IMR-90 (cell line): ENCODE measurements around the gene KL. TPM values are rescaled to one million over a fixed set of nuclear protein-coding genes. Genes with fewer than 3 reads are reported as not detected.

Experiments
- ATAC-seq: fragments of 200-7000 bp; cut with Tn5 transposase; 2 replicates; pipeline ENCODE4 v1.9.1; 2020; ENCODE audit warnings: low read depth, mild to moderate bottlenecking, moderate library complexity
- BruUV-seq: library from RNA; stranded (reverse); fragments of 400-500 nt; replicated peaks from 2 replicates; lab custom pipeline; 2021; lab: Mats Ljungman, UMichigan
- CTCF ChIA-PET: fragments of 300-600 bp; formaldehyde crosslinking; extraction: SDS; loops from one replicate; lab custom pipeline; 2021; ENCODE audit warnings: antibody characterized with exemption; lab: Yijun Ruan, JAX
- POLR2A ChIA-PET: fragments of 300-600 bp; sonication (Branson Sonifier 250); formaldehyde crosslinking; loops from one replicate; lab custom pipeline; 2022; ENCODE audit warnings: antibody characterized with exemption; ENCODE audit not compliant: unreplicated experiment; lab: Charles Lee
- DNase-seq: peaks from one replicate; pipeline ENCODE4 v3.0.0; 2013
- H2AFZ ChIP-seq: replicated peaks from 2 replicates; pipeline ENCODE3; 2013; ENCODE audit warnings: low read length, mild to moderate bottlenecking; ENCODE audit not compliant: poor library complexity
- H2AK5ac ChIP-seq: 2 replicates; pipeline ENCODE4 v1.6.1; 2013; ENCODE audit warnings: low read depth, low read length, inconsistent platforms
- H2AK9ac ChIP-seq: replicated peaks from 2 replicates; pipeline ENCODE3; 2013; ENCODE audit warnings: mild to moderate bottlenecking, low read depth, low read length, moderate library complexity; ENCODE audit not compliant: poor library complexity
- H2BK120ac ChIP-seq: 2 replicates; pipeline ENCODE4 v1.6.1; 2013; ENCODE audit warnings: low read depth, low read length, inconsistent platforms
- H2BK15ac ChIP-seq: 3 replicates; pipeline ENCODE4 v1.6.1; 2013; ENCODE audit warnings: low read depth, low read length, inconsistent platforms
- H2BK20ac ChIP-seq: 2 replicates; pipeline ENCODE4 v1.6.1; 2013; ENCODE audit warnings: low read depth, mild to moderate bottlenecking, inconsistent platforms, low read length, moderate library complexity
- H2BK5ac ChIP-seq: 2 replicates; pipeline ENCODE4 v1.6.1; 2013; ENCODE audit warnings: mild to moderate bottlenecking, low read depth, low read length, inconsistent platforms; ENCODE audit not compliant: poor library complexity, severe bottlenecking
- H3K14ac ChIP-seq: replicated peaks from 2 replicates; pipeline ENCODE4 v1.6.1; 2013; ENCODE audit warnings: low read depth, low read length, inconsistent platforms
- H3K18ac ChIP-seq: 2 replicates; pipeline ENCODE4 v1.6.1; 2013; ENCODE audit warnings: low read depth, low read length, control low read depth
- H3K23ac ChIP-seq: 2 replicates; pipeline ENCODE4 v1.6.1; 2013; ENCODE audit warnings: low read depth, low read length, inconsistent platforms
- H3K27ac ChIP-seq: 2 replicates; pipeline ENCODE4 v1.5.1; 2013; ENCODE audit warnings: mild to moderate bottlenecking, control low read depth, low read length; ENCODE audit not compliant: insufficient read depth
- H3K27me3 ChIP-seq: 2 replicates; pipeline ENCODE4 v1.6.1; 2013; ENCODE audit warnings: low read length; ENCODE audit not compliant: control insufficient read depth, insufficient read depth
- H3K36me3 ChIP-seq: 2 replicates; pipeline ENCODE4 v1.6.1; 2013; ENCODE audit warnings: low read length, mixed read lengths; ENCODE audit not compliant: control insufficient read depth, insufficient read depth
- H3K4ac ChIP-seq: 2 replicates; pipeline ENCODE4 v1.6.1; 2013; ENCODE audit warnings: low read depth, low read length, inconsistent platforms
- H3K4me1 ChIP-seq: 2 replicates; pipeline ENCODE4 v1.6.1; 2013; ENCODE audit warnings: low read length, mixed read lengths; ENCODE audit not compliant: control insufficient read depth, insufficient read depth
- H3K4me2 ChIP-seq: 2 replicates; pipeline ENCODE4 v1.6.1; 2013; ENCODE audit warnings: low read depth, mild to moderate bottlenecking, control low read depth, low read length, moderate library complexity
- H3K4me3 ChIP-seq: 2 replicates; pipeline ENCODE4 v1.5.1; 2013; ENCODE audit warnings: low read depth, mild to moderate bottlenecking, control low read depth, low read length, moderate library complexity; ENCODE audit not compliant: insufficient read depth
- H3K56ac ChIP-seq: 2 replicates; pipeline ENCODE4 v1.6.1; 2013; ENCODE audit warnings: low read length, inconsistent platforms; ENCODE audit not compliant: insufficient read depth; ENCODE audit errors: extremely low read depth
- H3K79me1 ChIP-seq, 2 experiments: 2 replicates each; pipeline ENCODE4 v1.6.1; 2013; ENCODE audit warnings: low read length in 2 of 2, inconsistent platforms in 1 of 2, low read depth in 1 of 2
- H3K9ac ChIP-seq: 2 replicates; pipeline ENCODE4 v1.6.1; 2013; ENCODE audit warnings: low read depth, low read length, control low read depth
- H3K9me1 ChIP-seq: 2 replicates; pipeline ENCODE4 v1.6.1; 2013; ENCODE audit warnings: low read length, inconsistent platforms; ENCODE audit not compliant: insufficient read depth
- H3K9me3 ChIP-seq: 2 replicates; pipeline ENCODE4 v1.6.1; 2013; ENCODE audit warnings: low read length; ENCODE audit not compliant: control insufficient read depth, insufficient read depth
- H4K20me1 ChIP-seq: 2 replicates; pipeline ENCODE4 v1.6.1; 2013; ENCODE audit warnings: low read length, inconsistent platforms; ENCODE audit not compliant: insufficient read depth
- H4K5ac ChIP-seq: 2 replicates; pipeline ENCODE4 v1.6.1; 2013; ENCODE audit warnings: mild to moderate bottlenecking, low read depth, low read length, control low read depth
- H4K8ac ChIP-seq, 2 experiments: 2 replicates each; pipeline ENCODE4 v1.6.1; 2013; ENCODE audit warnings: low read depth in 2 of 2, low read length in 2 of 2, control low read depth in 1 of 2, inconsistent platforms in 1 of 2
- H4K91ac ChIP-seq: 2 replicates; pipeline ENCODE4 v1.6.1; 2013; ENCODE audit warnings: low read depth, low read length, inconsistent platforms; ENCODE audit not compliant: insufficient read depth
- BHLHE40 ChIP-seq: fragments of 150-350 bp; IDR thresholded peaks from 2 replicates; pipeline ENCODE4 v1.6.1; 2016; ENCODE audit warnings: mild to moderate bottlenecking, low read depth, low read length
- CEBPB ChIP-seq: IDR thresholded peaks from 2 replicates; pipeline ENCODE4 v1.6.1; 2012; ENCODE audit warnings: low read depth, low read length, improper control_type of control experiment
- CHD1 ChIP-seq: IDR thresholded peaks from 2 replicates; pipeline ENCODE4 v1.6.1; 2012; ENCODE audit warnings: low read depth, low read length, improper control_type of control experiment
- FOS ChIP-seq: fragments of 150-350 bp; IDR thresholded peaks from 2 replicates; pipeline ENCODE4 v1.6.1; 2016; ENCODE audit warnings: low read depth, low read length
- MAFK ChIP-seq: IDR thresholded peaks from 2 replicates; pipeline ENCODE4 v1.6.1; 2012; ENCODE audit warnings: low read depth, low read length, improper control_type of control experiment
- MAZ ChIP-seq: IDR thresholded peaks from 2 replicates; pipeline ENCODE4 v1.6.1; 2012; ENCODE audit warnings: low read depth, mild to moderate bottlenecking, low read length, improper control_type of control experiment, moderate library complexity, borderline replicate concordance
- MXI1 ChIP-seq: IDR thresholded peaks from 2 replicates; pipeline ENCODE4 v1.6.1; 2012; ENCODE audit warnings: low read depth, mild to moderate bottlenecking, low read length, moderate library complexity, borderline replicate concordance
- NFE2L2 ChIP-seq: fragments of 150-350 bp; IDR thresholded peaks from 2 replicates; pipeline ENCODE4 v1.6.1; 2016; ENCODE audit warnings: low read depth, mild to moderate bottlenecking, low read length
- POLR2A ChIP-seq: IDR thresholded peaks from 2 replicates; pipeline ENCODE4 v1.6.1; 2012; ENCODE audit warnings: mild to moderate bottlenecking, low read depth, low read length
- RAD21 ChIP-seq: IDR thresholded peaks from 2 replicates; pipeline ENCODE4 v1.6.1; 2012; ENCODE audit warnings: low read length, improper control_type of control experiment
- RCOR1 ChIP-seq: IDR thresholded peaks from 2 replicates; pipeline ENCODE4 v1.6.1; 2012; ENCODE audit warnings: mild to moderate bottlenecking, low read length, improper control_type of control experiment; ENCODE audit not compliant: insufficient replicate concordance
- RFX5 ChIP-seq: IDR thresholded peaks from 2 replicates; pipeline ENCODE4 v1.8.0; 2012; ENCODE audit warnings: low read depth, mild to moderate bottlenecking, low read length, moderate library complexity
- SMC3 ChIP-seq: fragments of 150-350 bp; IDR thresholded peaks from 2 replicates; pipeline ENCODE4 v1.6.1; 2016; ENCODE audit warnings: low read depth, mild to moderate bottlenecking, antibody characterized with exemption, low read length, moderate library complexity
- WGBS, 2 experiments: methylation state at CpG; one replicate each; pipeline versions ENCODE4 v1.1.5 to v1.1.7; 2013; ENCODE audit warnings: missing lambda C conversion rate in 2 of 2; ENCODE audit not compliant: insufficient read length in 1 of 2; ENCODE audit errors: extremely low coverage in 2 of 2; 5-methylcytosine and 5-hydroxymethylcytosine counted together
- dilution Hi-C: fragments of 300-500 bp; cut with HindIII; formaldehyde crosslinking; loops from one replicate; pipeline ENCODE4 v1.14.3; 2018; ENCODE audit warnings: low sequenced_read_pairs; ENCODE audit not compliant: unreplicated experiment
- in situ Hi-C: fragments of 300-500 bp; cut with MboI; formaldehyde crosslinking; loops from 3 replicates; pipeline ENCODE4 v1.14.3; 2019; ENCODE audit warnings: low sequenced_read_pairs, inconsistent platforms, mixed read lengths
- intact Hi-C: fragments of 100-400 bp; cut with micrococcal nuclease; formaldehyde crosslinking; loops from 2 replicates; pipeline ENCODE4 v1.10.0; 2022
- polyA plus RNA-seq, 3 experiments: library from polyadenylated mRNA; depleted of rRNA; stranded (reverse); fragments of >200 nt; gene quantifications; 2 replicates each; pipeline ENCODE4 v1.2.3, GENCODE V29; 2012; ENCODE audit warnings: low replicate concordance in 1 of 3
- total RNA-seq: library from RNA; depleted of rRNA; stranded (reverse); fragments of >200 nt; gene quantifications from 2 replicates; pipeline ENCODE4 v1.2.3, GENCODE V29; 2012
- TF ChIP-seq, protein P1 (sequence below): fragments of 150-350 bp; IDR thresholded peaks from 2 replicates; pipeline ENCODE4 v1.6.1; 2016; ENCODE audit warnings: low read depth, mild to moderate bottlenecking, low read length, moderate library complexity, borderline replicate concordance
- TF ChIP-seq, protein P2 (sequence below): fragments of 150-350 bp; IDR thresholded peaks from 2 replicates; pipeline ENCODE4 v1.6.1; 2017; ENCODE audit warnings: mild to moderate bottlenecking, antibody characterized with exemption, low read length, low read depth
- TF ChIP-seq, protein P3 (sequence below): conservative IDR thresholded peaks from 2 replicates; pipeline ENCODE4 v1.5.1; 2012; ENCODE audit warnings: mild to moderate bottlenecking, low read depth, low read length, improper control_type of control experiment

Gene KL
- total and polyA plus RNA-seq, 2 of the 4 experiments (the other 2 are of a cell fraction), result not detected

DNA sequence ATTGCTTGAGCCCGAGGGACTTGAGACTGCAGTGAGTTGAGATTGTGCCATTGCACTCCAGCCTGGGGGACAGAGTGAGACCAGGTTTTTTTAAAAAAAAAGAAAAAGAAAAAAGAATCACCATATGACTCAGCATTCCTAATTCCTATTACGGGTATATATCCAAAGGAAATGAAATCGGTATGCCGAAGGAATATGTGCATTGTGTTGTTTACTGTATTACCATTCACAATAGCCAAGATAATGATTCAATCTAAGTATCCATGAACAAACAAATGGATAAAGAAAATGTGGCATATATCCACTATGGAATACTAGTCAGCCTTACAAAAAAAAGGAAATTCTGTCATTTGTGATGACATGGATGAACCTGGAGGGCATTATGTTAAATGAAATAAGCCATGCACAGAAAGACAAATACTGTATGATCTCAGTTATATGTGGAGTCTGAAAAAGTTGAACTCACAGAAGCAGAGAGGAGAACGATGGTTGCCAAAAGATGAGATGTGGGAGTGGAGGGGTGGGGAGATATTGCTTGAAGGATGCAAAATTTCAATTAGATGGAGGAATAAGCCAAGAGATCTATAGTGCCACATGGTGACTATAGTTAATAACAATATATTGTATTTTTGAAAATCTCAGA lies 4.3 kb upstream of the KL start:
- no CpG with 5 or more reads among the region's 5 CpGs for WGBS, 2 experiments
- Histone ChIP-seq H2BK120ac (no peak overlapping the region), H2BK15ac (no peak overlapping the region), H4K20me1 (no peaks in the 10 kb centered on the region), H3K9me3 (peaks cover 7% of the 10 kb centered on the region), H2BK20ac (no peak overlapping the region), H3K4me2 (no peak overlapping the region), H3K4me3 (no peak overlapping the region), H3K9ac (no peak overlapping the region), H3K27ac (no peak overlapping the region), H4K8ac (no peak overlapping the region), H3K56ac (no peak overlapping the region), H2AK9ac (no peak overlapping the region), H3K18ac (no peak overlapping the region), H3K23ac (no peak overlapping the region), H4K91ac (no peak overlapping the region), H3K36me3 (no peaks in the 10 kb centered on the region), H3K4me1 (no peaks in the 10 kb centered on the region; the same call in 1 of the 2 replicates), H2AK5ac (no peak overlapping the region), H3K79me1 (no peaks in the 10 kb centered on the region), H3K27me3 (peaks cover 29% of the 10 kb centered on the region), H4K5ac (no peak overlapping the region), H3K14ac (no peak overlapping the region), H3K9me1 (no peaks in the 10 kb centered on the region), H2AFZ (no peak overlapping the region), H3K4ac (no peak overlapping the region), H2BK5ac (no peak overlapping the region)
- BruUV-seq, result no TSS peak
- ATAC-seq (no peak), DNase-seq (no peak)
- ChIA-PET POLR2A (no interaction called here), CTCF (no interaction called here)
- in situ Hi-C loops, result no loop called here
- dilution Hi-C loops, result no loop called here
- intact Hi-C loops, result no loop called here
- TF ChIP-seq POLR2A, result no peak
- TF ChIP-seq NFE2L2, result no peak
- TF ChIP-seq CEBPB, result no peak
- TF ChIP-seq, protein P1, sequence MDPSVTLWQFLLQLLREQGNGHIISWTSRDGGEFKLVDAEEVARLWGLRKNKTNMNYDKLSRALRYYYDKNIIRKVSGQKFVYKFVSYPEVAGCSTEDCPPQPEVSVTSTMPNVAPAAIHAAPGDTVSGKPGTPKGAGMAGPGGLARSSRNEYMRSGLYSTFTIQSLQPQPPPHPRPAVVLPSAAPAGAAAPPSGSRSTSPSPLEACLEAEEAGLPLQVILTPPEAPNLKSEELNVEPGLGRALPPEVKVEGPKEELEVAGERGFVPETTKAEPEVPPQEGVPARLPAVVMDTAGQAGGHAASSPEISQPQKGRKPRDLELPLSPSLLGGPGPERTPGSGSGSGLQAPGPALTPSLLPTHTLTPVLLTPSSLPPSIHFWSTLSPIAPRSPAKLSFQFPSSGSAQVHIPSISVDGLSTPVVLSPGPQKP, result no peak
- no peak for TF ChIP-seq RAD21
- TF ChIP-seq BHLHE40, result no peak
- TF ChIP-seq FOS, result no peak
- TF ChIP-seq, protein P2, sequence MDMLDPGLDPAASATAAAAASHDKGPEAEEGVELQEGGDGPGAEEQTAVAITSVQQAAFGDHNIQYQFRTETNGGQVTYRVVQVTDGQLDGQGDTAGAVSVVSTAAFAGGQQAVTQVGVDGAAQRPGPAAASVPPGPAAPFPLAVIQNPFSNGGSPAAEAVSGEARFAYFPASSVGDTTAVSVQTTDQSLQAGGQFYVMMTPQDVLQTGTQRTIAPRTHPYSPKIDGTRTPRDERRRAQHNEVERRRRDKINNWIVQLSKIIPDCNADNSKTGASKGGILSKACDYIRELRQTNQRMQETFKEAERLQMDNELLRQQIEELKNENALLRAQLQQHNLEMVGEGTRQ, result no peak
- TF ChIP-seq MAZ, result no peak
- TF ChIP-seq CHD1, result no peak
- TF ChIP-seq, protein P3, sequence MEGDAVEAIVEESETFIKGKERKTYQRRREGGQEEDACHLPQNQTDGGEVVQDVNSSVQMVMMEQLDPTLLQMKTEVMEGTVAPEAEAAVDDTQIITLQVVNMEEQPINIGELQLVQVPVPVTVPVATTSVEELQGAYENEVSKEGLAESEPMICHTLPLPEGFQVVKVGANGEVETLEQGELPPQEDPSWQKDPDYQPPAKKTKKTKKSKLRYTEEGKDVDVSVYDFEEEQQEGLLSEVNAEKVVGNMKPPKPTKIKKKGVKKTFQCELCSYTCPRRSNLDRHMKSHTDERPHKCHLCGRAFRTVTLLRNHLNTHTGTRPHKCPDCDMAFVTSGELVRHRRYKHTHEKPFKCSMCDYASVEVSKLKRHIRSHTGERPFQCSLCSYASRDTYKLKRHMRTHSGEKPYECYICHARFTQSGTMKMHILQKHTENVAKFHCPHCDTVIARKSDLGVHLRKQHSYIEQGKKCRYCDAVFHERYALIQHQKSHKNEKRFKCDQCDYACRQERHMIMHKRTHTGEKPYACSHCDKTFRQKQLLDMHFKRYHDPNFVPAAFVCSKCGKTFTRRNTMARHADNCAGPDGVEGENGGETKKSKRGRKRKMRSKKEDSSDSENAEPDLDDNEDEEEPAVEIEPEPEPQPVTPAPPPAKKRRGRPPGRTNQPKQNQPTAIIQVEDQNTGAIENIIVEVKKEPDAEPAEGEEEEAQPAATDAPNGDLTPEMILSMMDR, result no peak
- no peak for TF ChIP-seq RCOR1
- no peak for TF ChIP-seq MXI1
- no peak for TF ChIP-seq MAFK
- no peak for TF ChIP-seq RFX5
- no peak for TF ChIP-seq SMC3
